ENCODE measurements around the gene ABHD17B. TPM values are rescaled to one million over a fixed set of nuclear protein-coding genes. Genes with fewer than 3 reads are reported as not detected.
A peak's percentile ranks its signal among the peaks of the same experiment; 100 is the strongest.
"Not testable (repeated sequence)": the region's sequence is repeated elsewhere in the genome, so short reads cannot be mapped to it uniquely, and the experiment has no call there.

The ABHD17B gene
- 41.2 TPM for total RNA-seq (ENCODE audit: unreplicated experiment)
- long read RNA-seq, transcript ABHD17B-201 (4 exons, 2,614 nt), result major isoform, 5 of 9 reads
- long read RNA-seq, partial matches to known transcripts, result 2 of 9 reads
- long read RNA-seq, other reads (novel, unspliced or antisense), result 2 of 9 reads

- peak; percentile 99 for DNase-seq
- peak within 1 kb of the TSS; percentile 99 for H3K4me3 Mint-ChIP-seq (ENCODE audit: unreplicated experiment)
- H3K27ac Mint-ChIP-seq (ENCODE audit: unreplicated experiment), result peak within 1 kb of the TSS; percentile 99
- peaks cover 12% of the 10 kb centered on the region for H3K27me3 Mint-ChIP-seq (ENCODE audit: unreplicated experiment)
- peaks cover 26% of the 10 kb centered on the region for H3K4me1 Mint-ChIP-seq (ENCODE audit: low read depth, unreplicated experiment)
- H3K36me3 Mint-ChIP-seq (ENCODE audit: unreplicated experiment), result no peaks in the 10 kb centered on the region
- no peak for TF ChIP-seq CTCF (IDR thresholded peaks at IDR 0.05; ENCODE audit: partially characterized antibody, unreplicated experiment)
- H3K9me3 Mint-ChIP-seq (ENCODE audit: unreplicated experiment), result peaks cover 18% of the 10 kb centered on the region
Observed at GRCh38 chr9:71911061-71911907, at the start of gene ABHD17B, which contains the start of gene C9orf85. ABHD17B (minus strand) TSS chr9:71911193; CDS start chr9:71875080, 36,113 bp downstream. C9orf85 (plus strand) TSS chr9:71911639; CDS start chr9:71911735, 96 bp downstream.

- no peaks in the 10 kb centered on the region for H3K36me3 Mint-ChIP-seq (ENCODE audit: unreplicated experiment)
- H3K27me3 Mint-ChIP-seq (ENCODE audit: unreplicated experiment), result no peaks in the 10 kb centered on the region
- no peak for TF ChIP-seq CTCF (IDR thresholded peaks at IDR 0.05; ENCODE audit: partially characterized antibody, unreplicated experiment)
- no peak overlapping the region for H3K27ac Mint-ChIP-seq (ENCODE audit: unreplicated experiment)
- H3K4me3 Mint-ChIP-seq (ENCODE audit: unreplicated experiment), result no peak overlapping the region
- H3K4me1 Mint-ChIP-seq (ENCODE audit: low read depth, unreplicated experiment), result no peaks in the 10 kb centered on the region
- peaks cover 1% of the 10 kb centered on the region for H3K9me3 Mint-ChIP-seq (ENCODE audit: unreplicated experiment)
- no peak for DNase-seq
Observed at GRCh38 chr9:71955300-71955915, 44.4 kb upstream of the ABHD17B start.

- not testable (repeated sequence) for H3K27me3 Mint-ChIP-seq (ENCODE audit: unreplicated experiment); H3K27ac Mint-ChIP-seq (ENCODE audit: unreplicated experiment); H3K36me3 Mint-ChIP-seq (ENCODE audit: unreplicated experiment); H3K4me1 Mint-ChIP-seq (ENCODE audit: low read depth, unreplicated experiment); DNase-seq; H3K9me3 Mint-ChIP-seq (ENCODE audit: unreplicated experiment); H3K4me3 Mint-ChIP-seq (ENCODE audit: unreplicated experiment)
Observed at GRCh38 chr9:71954652-71955051, 43.7 kb upstream of the ABHD17B start.

GRCh38 chr9:71944754-71945375, 33.9 kb upstream of the ABHD17B start:
- Mint-ChIP-seq H3K4me1 (ENCODE audit: low read depth, unreplicated experiment) (no peaks in the 10 kb centered on the region), H3K27me3 (ENCODE audit: unreplicated experiment) (no peaks in the 10 kb centered on the region), H3K9me3 (ENCODE audit: unreplicated experiment) (no peaks in the 10 kb centered on the region), H3K4me3 (ENCODE audit: unreplicated experiment) (no peak overlapping the region), H3K36me3 (ENCODE audit: unreplicated experiment) (no peaks in the 10 kb centered on the region), H3K27ac (ENCODE audit: unreplicated experiment) (no peak overlapping the region)
- DNase-seq, result no peak
- TF ChIP-seq CTCF (IDR thresholded peaks at IDR 0.05; ENCODE audit: partially characterized antibody, unreplicated experiment), result no peak

GRCh38 chr9:71941998-71942567, 31.1 kb upstream of the ABHD17B start:
- H3K4me3 Mint-ChIP-seq (ENCODE audit: unreplicated experiment), result no peak overlapping the region
- no peak overlapping the region for H3K27ac Mint-ChIP-seq (ENCODE audit: unreplicated experiment)

More at GRCh38 chr9:71941998-71942567, 31.1 kb upstream of the ABHD17B start:
- DNase-seq, result no peak
- Mint-ChIP-seq H3K27me3 (ENCODE audit: unreplicated experiment) (no peaks in the 10 kb centered on the region), H3K9me3 (ENCODE audit: unreplicated experiment) (no peaks in the 10 kb centered on the region), H3K4me1 (ENCODE audit: low read depth, unreplicated experiment) (no peaks in the 10 kb centered on the region), H3K36me3 (ENCODE audit: unreplicated experiment) (no peaks in the 10 kb centered on the region)
- no peak for TF ChIP-seq CTCF (IDR thresholded peaks at IDR 0.05; ENCODE audit: partially characterized antibody, unreplicated experiment)

Data from glutamatergic neuron (in vitro differentiated cells).